CD4-positive, alpha-beta T cell treated with Interleukin-1 beta for 1 hour (primary cell): Measurements from ENCODE around the gene OSBPL7.

Experiments
- DNase-seq, 2 donors: peaks; one replicate each; pipeline ENCODE4 v3.0.0-alpha.2; 2020 to 2022

The OSBPL7 gene

DNA sequence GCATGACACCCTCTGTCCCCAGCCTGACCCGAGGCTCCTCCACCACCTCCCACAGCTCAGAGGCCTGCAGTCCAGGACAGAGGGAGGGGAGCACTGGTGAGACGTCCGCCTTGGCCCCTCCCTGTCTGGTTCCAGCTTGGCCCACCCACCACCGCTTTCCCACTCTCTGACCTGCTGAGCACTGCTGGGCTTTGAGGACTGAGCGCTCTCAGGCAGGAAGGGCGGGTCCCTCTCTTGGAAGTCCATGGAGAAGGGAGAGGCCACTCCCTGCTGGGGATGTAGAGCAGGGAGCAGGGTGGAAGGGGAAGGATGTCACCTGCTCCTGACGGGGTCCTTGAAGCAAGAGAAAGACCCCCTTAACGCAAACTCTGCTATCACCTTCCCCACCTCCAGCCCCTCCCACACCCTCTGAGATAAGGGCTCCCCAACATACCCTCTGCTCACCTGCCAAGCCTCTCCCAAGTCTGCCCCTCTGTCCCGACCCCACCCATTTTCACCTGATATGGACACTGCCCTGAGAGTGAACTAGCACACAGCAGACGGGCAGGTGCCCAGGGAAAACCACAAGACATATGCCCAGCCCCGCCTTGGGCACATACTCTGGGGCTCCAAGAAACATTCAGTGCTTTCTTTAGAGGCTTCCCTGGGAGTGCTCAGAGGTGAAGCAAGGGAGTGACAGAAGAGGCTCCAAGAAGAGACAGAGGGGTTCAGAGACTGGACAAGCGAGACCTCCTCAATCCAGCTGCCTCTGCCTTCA, 1.4 kb downstream of the OSBPL7 start:
- DNase-seq = no peak

DNA sequence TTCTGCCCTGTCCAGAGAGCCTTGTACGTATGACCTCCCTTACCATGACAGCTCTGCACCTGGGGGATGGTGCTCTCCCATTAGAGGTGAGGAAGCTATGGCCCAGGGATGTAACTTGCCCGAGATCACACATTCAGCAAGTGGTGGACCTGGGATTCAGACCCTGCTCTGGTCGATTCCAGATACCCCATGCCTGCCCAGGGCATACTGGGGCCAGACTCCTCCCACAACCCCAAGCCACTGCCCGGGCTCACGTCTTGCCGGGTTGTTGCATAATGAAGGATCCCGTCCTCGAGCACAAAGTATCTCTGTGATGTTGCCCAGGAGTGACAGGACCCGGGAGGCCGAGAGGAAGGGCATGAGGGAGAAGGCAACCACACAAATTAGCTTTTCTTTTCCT, 2.1 kb downstream of the OSBPL7 start:
- DNase-seq = no peak

DNA sequence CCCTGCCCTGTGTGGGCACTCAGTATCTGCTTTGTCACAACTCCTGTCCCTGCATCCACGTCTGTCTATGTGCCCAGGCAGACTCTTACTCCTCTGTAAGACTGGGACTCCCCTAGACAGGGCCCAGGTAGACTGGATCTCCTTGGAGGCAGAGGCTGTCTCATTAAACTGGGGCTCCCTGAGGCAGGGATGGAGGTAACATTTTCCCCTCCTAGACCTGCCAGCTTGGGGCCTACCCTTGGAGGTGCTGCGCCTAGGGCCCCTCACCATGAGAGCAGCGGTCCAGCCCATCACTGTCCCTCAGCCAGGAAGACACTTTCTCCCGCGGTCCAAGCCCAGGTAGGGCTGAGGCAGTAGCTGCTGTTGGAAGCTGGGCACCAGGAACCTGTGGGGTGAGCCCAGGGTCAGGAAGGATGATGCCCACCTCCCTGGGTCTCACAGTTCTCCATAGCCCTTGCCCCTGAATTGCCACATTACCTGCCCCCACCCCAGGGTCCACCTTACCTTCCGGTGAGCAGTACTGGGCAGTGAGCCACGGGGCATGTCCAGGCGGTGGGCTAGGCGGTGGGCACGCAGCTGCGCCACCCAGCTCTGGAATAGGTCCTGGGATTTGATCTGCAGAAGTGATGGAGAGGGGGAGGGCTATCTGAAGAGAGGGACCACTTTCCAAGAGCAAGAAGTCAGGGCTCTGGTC, 3.4 kb downstream of the OSBPL7 start:
- DNase-seq = no peak

DNA sequence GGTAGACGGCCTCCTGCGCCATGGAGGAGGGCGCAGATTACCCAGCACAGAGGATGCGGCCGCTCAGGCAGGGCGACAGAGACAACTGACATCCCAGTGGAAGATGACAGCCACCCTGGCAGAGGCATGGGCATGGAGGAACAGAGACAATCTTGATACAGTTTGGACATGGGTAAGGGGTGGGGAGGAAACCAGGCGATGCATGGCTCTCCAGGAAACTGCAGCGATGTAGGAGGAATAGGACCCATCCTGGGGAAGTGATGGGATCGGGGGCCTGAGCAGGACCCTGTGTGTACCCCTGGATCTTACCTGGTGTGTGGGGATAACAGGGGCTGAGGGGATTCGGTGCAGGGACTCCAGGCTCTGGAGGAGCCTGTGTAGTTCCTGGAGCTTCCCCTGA, 4.6 kb downstream of the OSBPL7 start:
- DNase-seq = no peak

DNA sequence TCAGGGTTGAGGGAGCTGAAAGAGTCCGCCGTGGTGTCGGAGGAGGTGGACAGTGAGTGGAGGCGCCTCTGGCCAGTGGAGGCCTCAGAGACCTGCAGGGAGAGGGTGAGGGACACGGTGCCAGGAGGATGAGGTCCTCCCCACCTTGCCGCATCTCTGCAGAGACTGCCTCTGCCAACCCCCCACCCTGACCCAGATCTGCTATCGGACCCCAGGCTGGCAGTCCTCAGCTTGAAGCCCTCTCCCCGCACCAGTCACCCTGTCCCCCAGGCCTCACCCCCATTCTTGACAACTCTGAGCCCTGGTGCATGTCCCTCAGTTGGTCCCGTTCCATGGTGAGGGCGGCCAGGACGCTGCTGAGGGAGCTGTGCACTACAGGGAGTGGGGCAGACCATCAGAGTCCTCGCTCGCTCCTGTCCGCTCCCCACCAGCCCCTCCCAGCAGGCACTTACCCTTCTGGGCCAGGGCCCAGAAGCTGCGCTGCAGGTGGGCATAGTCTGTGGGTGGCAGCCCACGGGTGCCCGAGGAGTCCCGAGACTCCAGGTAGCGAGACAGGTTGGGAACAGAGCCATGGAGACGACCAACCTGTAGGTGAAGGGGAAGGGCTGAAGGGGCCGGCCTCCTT, 5.4 kb downstream of the OSBPL7 start:
- DNase-seq = no peak

- DNase-seq = no peak
Observed at GRCh38 chr17:47815106-47815918, 6.3 kb downstream of the OSBPL7 start.

DNA sequence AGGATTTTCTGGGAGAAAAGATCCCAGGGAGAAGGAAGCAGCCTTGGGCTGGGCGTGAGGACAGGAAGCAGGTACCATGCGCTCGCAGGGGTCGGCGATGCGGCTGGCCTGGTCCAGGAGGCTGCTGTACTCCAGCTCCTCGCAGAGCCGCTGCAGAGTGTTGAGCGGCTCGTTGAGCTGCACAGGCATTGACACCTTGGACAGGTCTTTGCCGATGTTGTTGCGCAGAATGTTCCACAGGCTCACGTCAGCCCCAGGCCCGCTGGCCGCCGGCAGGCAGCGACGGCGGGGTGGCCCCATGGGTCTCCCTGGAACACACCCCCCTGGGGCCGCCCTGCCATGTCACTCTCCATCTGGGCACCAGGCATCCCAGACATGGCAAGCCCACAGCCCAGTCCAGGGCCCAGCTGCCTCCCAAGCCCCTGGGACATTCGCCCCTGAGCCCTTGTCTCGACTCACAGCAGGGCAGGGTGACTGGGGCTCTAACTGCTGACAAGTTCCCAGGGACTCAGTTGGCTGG, 8.0 kb downstream of the OSBPL7 start:
- DNase-seq = no peak

- no peak for DNase-seq
Observed at GRCh38 chr17:47813077-47813476, 8.5 kb downstream of the OSBPL7 start.

DNA sequence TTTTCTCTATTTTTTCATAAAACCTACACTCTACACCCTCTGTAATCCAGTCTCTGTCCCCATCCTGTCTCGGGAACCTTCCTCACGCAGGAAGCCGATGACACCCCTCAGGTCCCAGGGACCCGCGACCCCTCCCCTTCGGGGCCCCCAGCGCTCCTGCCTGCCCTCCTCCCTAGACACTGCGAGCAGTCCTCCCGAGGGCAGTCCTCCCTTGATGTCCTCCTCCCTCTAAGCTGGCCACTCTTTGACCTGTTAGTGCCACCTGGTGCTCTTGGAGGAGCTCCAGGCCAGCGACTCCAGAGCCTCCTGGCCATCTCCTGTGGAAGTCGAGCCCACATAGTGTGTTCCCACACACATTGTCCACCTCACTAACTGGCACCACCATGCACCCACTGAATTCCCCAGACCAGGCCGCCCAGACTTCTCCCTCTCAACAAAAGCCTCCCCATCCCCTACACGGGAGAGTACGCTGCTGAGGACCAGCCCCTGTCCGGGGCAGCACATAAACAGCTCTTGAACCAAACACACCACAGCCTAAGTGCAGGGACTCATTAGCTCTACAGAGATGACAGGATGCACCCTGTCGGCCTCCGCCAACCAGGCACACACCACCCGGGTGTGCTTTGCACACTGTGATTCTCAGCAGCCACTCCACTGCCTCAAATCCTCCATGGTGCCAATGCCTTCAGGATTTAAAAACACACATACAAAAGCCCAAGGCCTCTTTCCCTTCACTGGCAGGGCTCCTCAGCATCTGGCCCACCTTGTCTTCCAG, 9.3 kb downstream of the OSBPL7 start:
- DNase-seq = no peak

DNA sequence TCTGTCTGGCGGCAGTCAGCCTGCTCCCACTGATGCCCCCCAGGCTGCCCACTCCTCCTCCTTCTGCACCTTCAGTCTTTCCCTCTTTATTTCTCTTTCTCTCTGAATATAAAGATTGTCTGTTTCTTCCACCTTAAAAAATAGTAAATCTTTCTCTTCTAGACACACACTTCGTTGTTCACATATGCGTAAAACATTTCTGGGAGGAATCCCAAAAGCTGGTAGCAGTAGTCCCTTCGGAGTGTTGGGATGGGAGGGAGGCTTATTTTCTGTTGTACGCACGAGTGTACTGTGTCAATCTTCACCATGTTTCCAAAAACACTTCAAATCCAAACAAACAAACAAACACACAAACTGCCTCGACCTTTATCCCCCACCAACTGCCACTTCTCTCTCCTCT, 9.9 kb downstream of the OSBPL7 start:
- no peak for DNase-seq

DNA sequence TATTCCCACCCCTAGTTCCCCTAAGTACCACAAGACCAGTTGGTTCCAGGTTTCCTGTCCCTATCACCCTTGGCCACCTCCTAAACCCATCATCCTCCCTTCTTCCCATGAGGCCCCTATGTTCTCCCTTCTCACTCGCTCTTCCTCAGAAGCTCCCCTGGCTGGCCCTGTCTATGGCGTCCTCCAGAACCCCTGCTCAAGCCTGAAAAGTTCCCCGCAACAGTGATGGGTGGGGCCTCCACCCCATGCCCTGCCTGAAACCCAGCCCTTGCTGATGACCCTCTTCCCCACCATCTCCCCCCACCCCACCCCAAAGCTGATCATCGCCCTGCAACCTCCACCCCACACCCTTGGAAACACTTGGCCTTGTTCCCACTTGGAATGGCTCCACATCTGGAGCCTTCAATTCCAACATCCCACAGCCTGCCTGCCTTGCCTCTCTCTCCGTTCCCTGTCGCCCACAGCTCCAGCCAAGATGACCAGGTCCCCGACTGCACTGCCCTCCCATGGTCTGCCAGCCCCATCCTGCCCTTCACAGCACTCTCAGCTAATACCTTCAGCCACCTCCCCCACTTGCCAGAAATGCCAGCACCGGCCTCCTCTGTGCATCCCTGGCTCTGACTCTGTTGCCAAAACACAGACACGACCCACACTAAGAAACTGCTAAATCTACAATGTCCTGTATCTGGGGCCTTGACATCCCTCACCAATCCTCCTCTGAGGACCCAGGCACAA, 10.5 kb downstream of the OSBPL7 start:
- DNase-seq = no peak

GRCh38 chr17:47810200-47810821, 11.3 kb downstream of the OSBPL7 start:
- peak; percentile 39 to 45 for DNase-seq

DNA sequence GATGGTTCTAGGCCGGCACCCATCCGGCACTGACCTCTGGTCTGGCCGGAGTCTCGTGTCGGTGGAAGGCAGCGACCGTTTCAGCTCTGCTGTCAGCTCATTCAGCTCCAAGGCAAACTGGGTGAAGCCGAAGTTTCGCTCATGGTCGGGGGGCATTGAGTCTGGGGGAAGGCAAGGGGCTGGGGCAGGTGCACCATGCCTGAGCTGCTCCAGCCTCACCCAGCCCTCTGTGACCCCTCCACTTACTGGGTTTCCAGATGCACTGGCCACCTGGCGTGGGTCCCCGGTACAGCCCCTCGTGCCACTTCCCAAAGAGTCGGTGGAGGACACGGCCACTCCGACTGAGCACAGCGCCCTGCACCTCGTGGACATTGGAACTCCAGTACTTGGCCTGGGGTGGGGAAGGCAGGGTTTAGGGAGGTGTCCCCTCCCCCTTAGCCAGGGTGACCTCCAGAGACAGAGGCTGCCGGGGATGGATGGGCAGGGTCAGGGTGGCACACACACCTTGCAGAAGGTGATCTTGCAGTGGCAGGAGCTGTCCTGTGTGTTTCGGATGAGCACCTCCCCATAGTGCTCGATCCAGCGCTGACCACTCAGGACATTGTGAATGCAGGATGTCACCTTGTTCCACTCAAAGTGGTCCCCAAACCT, 12.6 kb downstream of the OSBPL7 start:
- DNase-seq = no peak

- DNase-seq = no peak
Observed at GRCh38 chr17:47808036-47808829, 13.4 kb downstream of the OSBPL7 start.

- no peak for DNase-seq
Observed at GRCh38 chr17:47807421-47807820, 14.2 kb downstream of the OSBPL7 start.

DNA sequence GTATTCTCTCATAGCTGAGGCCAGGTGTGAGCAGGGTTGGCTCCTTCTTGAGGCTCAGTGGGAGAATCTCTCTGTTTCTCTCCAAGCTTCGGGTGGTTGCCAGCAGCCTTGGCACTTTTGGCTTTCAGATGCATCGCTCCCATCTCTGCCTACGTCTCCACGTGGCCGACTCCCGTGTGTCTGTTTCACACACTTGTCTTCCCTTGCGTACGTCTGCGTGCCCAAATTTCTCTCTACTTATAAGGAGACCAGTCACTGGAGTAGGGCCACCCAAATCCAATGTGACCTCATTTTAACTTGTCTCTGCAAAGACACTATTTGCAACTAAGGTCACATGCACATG, 14.7 kb downstream of the OSBPL7 start:
- DNase-seq = no peak

DNA sequence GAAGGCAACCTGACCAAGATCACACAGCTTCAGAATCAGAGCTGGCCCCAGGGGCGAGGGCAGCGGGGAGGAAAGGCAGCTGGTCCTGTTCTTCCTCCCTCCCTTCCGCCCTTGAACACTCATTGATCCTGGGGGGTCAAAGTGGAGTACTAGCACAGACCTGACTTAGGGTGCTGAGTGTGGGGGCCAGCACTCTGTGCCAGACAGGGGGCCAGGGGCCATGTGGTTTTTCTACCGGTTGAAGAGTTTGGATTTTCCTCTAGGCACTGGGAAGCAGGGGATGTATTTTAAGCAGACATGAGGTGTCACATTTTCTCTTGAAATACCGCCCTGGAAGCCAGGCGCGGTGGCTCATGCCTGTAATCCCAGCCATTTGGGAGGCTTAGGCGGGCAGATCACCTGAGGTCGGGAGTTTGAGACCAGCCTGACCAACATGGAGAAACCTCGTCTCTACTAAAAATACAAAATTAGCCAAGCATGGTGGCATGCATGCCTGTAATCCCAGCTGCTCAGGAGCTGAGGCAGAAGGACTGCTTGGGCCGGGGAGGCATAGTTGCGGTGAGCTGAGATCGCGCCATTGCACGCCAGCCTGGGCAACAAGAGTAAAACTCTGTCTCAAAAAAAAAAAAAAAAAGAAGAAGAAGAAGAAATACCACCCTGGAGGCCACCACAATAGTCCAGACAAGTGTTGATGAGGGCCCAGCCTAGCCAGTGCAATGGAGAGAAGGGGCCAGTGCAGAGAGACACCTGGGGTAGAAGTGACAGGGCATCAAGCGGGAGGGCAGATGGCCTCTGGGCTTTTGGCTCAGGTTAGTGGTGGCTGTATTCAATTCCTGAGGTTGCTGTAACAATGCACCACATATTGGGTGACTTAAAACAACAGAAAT, 15.3 kb downstream of the OSBPL7 start:
- no peak for DNase-seq

GRCh38 chr17:47804461-47804860, 17.1 kb downstream of the OSBPL7 start:
- no peak for DNase-seq

DNA sequence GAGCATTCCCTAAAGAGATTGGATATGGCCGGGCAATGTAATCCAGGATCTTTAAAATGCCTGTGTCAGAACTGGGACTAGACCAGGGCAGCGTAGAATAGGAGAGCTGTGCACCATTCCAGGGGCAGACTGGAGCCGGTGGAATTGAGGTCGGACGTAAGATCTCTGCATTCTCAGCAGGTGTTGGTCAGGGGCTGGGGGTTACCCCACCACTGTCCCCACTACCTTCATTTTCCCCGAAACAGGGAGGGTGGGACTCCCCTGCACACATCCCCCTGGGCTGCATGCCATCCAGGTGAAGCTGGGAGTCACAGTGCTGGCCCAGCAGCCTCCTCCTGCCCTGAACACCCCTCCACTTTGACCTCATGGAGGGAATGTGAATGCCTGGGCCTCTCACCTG, 17.8 kb downstream of the OSBPL7 start:
- DNase-seq = no peak
